Measurements from ENCODE around the gene ACOT12.
"Not testable (repeated sequence)": the region's sequence is repeated elsewhere in the genome, so short reads cannot be mapped to it uniquely, and the experiment has no call there.

ACOT12 gene

DNA sequence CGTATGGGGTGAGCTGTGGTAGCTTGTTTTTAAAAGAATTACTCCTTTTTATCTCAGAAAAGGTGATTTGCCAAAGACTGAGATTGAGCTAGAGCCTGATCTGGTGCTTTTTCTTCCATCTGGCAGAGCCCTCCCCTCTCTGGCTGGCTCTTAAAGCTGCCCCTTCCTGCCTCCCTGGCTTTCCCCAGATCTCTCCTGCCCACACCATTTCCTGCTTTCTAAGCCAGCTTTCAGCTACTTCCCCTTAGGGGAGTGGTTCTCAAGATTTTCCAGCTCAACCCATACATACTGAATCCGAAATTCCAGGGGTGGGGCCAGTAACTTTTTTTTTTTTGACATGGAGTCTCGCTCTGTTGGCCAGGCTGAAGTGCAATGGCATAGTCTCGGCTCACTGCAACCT lies 4.8 kb upstream of the ACOT12 start:
- no peak for DNase-seq

DNA sequence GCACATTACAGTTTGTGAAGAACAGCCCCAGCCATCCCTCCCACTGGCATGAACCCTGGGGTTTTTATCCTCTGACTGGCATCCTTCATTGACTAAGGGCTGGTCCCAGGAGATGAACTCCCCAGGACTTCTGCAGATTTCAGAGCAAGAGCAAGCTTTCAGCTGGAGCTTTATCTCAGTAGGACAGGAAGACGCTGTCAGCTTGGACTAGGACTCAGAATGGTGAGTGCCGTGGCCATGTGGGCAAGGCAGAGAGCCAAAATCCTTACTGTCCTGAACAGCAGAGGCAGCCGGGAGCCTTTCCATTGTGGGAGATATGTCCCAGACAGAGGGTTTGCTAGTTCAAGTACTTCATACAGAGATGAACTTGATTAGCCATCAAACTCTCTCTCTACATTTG lies 3.2 kb upstream of the ACOT12 start:
- no peak for DNase-seq

DNA sequence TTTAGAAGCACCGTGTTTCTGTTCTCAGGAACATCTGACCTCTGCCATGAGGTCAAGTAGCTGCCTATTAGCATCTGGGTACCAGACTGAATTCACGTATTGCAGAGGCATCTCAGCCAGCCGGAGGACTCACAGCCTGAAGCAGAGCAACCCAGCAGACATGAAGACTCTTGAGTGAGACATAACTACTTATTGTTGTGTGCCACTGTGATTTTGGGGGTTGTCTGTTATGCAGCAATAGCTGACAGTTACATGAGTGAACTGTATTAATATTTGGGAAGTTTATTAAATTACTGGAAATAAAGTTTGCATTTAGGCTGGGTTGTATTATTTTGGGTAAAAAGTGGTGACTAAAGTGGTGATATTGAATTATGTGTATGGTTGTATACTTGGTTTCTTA lies 1.3 kb upstream of the ACOT12 start:
- DNase-seq: no peak

DNA sequence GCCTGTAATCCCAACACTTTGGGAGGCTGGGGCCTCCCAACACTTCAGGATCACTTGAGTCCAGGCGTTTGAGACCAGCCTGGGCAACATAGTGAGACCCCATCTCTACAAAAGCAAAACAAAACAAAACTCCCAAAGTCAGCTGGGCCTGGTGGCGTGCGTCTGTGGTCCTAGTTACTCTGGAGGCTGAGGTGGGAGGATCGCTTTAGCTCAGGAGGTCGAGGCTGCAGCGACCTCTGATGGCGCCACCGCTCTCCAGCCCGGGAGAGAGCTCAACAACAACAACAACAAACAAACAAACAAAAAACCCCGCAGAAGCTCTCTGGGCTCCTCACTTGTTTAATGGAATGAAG lies 528 bp downstream of the ACOT12 start:
- DNase-seq: no peak

DNA sequence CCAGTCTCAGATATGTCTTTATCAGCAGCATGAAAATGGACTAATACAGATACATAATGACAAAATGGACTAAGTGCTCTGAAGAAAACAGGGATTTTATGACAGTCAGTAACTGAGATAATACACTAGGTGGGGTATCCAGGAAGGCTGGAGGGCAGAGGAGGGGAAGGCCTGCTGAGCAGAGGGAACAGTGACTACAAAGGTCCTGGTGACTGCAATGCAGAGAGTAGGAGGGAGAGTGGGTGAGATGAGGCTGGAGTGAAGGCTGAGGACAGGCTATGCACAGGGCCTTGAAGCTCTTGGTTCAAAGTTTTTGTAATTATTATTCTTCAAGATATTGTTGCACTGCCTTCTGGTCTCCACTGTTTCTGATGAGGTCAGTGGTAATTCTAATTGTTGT lies 4.9 kb downstream of the ACOT12 start:
- no peak for DNase-seq

DNA sequence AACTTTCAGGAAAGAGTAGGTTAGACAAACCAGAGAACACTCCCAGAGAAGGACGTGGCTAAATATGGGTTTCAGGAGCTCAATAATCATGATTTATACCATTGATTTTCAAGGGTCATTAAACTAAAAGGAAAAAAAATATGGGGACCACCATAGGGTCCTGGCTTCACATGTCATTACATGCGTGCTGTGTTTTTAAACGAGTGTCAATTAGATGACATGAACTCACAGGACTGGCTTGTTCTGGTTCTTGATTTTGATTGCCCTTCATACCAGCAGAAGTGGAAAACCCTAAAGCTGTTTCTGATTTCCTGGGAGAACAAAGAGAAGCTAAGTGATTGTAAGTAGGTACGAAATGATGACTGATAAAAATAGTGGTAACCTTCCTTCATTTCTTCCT lies 5.8 kb downstream of the ACOT12 start:
- no peak for DNase-seq

DNA sequence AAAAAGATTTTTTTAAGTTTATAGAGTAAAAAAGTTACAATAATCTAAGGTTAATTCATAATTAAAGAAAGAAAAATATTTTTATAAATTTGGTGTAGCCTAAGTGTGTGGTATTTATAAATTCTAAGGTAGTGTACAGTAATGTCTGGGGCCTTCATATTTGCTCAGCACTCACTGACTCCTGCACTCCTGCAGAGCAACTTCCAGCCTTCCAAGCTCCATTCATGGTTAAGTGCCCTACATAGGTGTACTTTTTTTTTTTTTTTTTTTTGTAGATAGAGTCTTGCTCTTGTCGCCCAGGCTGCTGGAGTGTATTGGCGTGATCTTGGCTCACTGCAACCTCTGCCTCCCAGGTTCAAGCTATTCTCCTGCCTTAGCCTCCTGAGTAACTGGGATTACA lies 10.1 kb downstream of the ACOT12 start:
- DNase-seq: peak in 1 of 3 experiments; percentile 1

DNA sequence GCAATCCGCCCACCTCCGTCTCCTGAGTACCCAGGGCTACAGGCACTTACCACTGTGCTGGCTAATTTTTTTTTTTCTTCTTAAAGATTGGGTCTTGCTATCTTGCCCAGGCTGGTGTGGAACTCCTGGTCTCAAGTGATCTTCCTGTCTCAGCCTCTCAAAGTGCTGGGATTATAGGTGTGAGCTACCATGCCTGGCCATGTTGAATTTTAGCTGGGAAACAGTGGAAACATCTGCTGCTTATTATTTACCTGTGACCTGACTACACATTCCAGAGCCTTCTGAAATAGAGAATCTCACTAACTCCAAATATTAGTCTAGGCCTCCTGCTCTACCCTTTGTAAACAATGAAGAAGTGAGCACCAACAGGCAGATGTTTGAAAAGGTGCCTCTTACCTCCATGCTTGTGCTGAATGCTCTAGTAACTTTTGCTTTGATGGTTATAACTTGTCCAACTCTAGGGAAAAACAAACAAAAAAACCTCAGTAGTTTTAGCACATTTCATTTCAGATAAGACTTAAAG lies 22.5 kb downstream of the ACOT12 start:
- no peak for DNase-seq

DNA sequence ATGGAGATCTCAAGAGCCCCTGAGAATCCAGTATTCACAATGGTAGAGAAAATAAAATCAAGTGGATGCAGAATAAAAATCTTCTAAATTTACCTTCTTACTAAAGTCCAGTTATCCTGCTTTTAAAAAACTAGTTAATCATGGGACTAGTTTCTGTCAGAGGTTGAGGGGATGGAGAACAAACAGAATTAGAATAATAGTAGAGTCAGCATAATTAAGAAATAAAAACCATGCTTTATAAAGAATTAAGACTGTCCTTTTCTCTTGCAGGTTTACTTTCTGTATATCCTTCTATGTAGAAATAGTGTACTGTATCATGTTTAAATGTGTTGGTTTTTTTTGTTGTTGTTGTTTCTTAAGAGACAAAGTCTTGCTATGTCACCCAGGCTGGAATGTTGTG lies 23.0 kb downstream of the ACOT12 start:
- no peak for DNase-seq

DNA sequence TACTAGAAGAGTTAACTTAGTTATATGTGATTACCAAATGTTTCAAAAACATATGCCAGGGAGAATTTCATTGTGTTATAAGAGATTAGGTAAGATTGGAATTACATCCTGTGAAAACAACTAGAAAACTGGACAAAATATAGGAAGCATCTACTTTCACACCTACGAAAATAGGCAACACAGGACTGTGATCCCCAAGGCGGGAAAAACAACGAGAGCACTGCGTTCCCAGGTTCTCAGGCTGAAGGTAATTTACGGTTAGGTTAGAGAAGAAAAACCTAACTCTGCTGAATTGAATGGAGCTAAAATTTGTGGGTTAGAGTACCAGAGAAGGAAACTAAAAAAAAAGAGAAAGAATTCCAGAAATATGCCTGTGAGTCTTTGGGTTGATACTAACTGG lies 28.4 kb downstream of the ACOT12 start:
- no peak for DNase-seq

DNA sequence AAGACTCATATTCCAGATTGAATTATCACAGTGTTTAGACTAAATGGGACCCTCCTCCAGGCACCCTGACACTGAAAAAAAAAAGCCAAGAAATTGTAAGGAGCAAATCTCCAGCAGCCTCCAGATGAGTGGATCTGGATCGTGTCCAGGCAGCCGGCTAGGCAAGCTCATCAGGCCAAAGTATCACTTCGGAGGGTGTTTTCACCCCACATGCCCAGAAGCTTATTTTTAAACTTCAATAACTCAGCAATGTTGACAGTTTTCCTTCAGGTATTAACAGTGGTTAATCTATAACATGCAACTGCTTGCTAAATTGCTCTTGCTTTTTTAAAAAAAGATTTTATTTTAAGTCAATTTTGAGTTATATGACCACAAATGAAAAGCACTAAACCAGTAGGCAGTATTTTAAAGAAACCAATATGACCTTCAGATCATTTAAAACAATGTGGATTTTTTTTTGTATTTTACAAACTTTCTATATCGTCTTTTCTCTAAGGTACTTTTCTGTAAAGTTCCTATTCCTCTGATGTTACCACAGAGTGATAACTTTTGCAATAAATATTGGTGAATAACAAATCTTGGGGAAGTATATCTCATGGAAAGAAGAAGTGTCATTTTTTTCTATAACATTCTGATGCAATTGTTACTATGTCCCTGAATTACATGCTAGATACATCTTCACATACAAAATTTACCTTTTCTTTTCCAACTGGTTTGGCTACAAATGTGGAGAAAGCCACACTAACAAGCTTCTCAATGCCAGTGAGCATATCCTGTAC lies 30.7 kb downstream of the ACOT12 start:
- DNase-seq: no peak

DNA sequence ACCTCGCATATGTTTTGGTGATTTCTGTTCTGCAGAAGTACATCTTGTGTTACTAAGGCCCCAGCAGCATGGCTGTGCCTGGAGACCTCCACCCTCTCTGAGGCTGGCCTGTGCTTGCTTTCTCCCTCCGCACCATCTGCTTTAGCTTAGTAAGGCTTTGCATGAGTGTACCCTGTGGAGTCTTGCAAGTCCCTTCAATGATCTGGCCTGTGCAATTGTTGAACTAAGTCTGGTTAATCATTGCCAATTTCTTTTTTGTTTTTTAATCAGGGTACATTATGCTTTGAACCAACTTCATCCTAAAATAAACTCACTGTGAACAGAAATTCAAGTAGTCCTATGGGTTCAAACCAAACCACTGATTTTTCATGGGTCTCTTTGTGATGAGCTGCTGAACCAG lies 32.3 kb downstream of the ACOT12 start:
- DNase-seq: no peak

DNA sequence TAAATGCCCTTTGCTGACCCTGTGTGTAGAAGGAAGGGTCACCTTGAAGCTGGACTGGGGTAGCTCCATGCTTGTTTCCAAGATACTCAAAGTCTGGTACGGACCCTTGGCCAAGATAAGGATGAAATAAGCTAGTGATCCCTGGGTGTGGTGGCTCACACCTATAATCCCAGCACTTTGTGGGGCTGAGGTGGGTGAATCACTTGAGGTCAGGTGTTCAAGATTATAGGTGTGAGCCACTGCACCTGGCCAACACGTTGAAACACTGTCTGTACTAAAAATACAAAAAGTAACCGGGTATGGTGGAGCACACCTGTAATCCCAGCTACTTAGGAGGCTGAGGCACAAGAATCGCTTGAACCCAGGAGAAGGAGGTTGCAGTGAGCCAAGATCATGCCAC lies 33.3 kb downstream of the ACOT12 start:
- no peak for DNase-seq

DNA sequence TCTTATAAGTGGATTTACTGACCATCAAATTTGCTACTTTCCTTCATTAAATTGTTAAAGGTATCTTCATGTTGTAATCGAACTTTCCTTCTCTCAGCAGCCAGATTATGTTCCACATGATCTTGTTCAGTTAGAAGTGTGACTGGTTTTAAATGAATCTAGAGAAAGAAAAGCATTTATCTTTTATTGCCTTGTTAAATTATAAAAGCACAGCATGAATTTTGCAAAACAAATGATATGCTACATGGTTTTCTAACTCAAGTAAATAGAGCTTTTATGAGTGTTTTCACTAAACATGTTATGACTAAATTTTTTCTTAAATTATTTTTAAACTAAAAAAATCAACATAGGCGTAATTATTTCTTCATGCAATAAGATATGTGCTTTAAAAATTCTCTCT lies 34.1 kb downstream of the ACOT12 start:
- DNase-seq: peak in 1 of 3 experiments; percentile 1

DNA sequence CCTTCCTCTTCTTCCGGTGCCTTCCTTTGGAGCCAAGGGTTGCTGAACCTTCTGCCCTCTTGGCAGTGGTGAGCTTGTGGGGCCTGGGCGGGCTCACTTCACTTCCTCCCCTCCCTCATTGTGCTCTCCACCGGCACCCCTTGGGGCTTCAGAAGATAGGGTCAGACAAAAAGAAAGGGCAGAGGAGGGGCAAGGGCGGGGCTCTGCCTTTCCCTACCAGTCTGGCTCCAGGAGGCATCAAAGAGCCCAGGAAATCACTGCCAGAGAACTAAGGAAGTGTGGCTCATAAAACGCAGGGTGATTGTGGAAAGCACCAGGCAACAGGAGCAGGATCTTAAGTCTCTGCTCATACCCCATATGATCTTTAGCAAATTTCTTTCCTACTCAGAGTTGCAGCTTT lies 34.8 kb downstream of the ACOT12 start:
- no peak for DNase-seq

DNA sequence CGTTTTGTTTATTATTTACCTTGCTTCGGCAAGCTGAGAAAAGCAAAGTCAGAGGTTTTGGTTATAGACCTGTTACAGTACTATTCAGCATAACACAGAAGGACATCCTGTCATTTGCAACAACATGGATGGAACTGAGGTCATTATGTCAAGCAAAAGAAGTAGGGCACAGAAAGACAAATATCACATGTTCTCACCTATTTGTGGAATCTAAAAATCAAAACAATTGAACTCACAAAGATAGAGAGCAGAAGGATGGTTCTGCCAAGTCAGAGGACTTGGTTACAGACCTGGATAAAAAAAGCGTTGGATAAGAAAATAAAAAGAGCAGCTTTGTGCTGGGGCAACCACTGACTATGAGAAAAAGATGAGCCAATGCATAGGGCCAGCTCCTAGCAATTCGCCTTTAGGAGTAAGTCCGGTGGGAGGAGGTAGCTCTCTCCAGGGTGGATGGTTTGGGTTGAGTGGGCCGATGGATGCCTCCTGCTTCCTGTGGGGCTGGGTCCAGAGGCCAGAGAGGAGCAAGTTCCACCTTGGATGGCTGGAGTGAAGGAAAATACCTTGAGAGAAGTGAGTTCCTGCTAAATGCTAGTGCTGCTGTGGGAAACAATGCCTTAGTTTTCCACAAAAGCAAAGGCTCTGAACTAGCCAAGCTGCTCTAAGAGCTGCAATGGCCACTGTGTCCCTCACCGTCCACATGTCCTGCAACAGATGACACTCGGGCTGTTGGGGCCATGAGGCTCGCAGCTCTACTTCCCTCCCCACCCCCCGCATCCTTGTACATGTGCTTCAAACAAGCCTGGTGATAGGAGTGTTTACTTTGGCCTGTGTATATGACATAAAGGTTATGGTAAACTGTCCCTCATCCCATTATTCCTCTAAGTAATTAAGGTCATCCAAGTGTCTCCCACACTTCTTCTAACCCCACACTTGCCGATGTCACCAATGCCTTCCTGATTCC lies 38.4 kb downstream of the ACOT12 start:
- DNase-seq: no peak

DNA sequence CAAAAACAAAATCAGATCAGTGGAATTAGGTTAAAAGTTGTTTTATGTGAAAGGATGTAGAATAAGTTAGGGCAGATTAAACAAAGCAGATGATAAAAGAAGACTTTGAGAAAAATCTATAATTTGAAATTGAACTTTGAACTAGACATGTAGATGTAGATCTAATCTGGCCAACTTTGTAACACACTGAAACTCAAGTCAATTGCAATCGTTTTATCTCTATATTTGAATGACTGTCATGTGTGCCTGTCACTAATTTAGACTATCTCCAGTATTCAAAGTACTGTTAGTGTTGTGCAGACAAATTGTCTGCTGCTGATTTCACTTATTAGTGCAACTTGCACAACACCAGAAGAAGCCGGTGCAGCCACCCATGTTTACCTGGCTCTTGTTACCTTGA lies 39.8 kb downstream of the ACOT12 start:
- DNase-seq: no peak

DNA sequence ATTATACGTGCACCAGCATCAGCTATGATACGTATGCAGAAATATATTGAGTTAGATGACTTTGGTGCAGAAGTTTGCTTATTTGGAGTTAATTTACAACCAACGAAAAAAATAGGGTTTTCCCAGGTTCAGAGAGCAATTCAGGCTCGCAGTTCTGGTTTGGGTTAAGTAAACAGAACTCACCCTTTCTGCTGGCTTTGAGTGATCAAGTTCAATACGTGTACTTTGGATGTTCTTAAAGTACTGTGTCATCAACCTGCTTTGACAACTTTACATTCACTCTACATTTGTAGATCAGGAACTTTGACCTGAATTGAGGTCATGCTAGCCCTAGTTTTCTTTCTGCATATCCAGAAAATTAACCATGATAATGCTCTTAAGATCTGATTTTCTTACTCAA lies 40.7 kb downstream of the ACOT12 start:
- no peak for DNase-seq

DNA sequence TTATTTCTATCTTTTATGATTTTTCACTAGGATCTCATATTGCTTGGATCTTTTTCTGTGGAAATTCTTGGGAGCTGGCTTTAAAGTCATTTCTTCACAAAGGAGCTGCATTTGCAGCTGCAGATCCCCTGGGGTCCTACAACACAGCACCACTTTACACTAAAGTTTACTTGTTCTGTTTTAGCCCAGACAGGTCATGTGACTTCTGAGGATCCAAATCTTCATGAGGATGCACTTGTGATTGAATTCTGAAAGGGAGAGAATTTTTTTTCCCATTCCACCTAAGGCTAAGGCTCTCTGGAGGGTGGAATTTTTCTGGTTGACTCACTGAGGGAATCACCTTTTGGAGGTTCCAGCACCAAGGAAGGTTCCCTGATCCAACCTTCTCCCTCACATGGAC lies 43.4 kb downstream of the ACOT12 start:
- DNase-seq: no peak

DNA sequence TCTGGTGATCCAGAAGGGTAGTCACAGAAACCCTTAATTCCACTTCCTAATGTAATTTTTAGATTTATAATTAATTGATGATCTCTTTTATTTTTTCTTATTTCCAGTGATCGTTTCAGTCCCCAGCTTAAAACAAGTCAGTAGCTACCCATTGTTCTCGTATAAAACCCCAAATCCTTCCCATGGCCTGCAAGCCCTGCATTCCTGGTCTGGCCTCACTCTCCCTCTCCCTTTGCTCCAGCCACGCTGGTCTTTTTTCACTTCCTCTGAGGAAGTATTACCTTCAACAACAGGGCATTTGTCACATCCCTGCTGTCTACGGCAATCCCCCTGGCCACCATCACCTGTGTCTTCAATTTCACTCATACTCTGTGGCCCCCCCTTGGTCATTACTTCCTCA lies 44.8 kb downstream of the ACOT12 start:
- DNase-seq: no peak

DNA sequence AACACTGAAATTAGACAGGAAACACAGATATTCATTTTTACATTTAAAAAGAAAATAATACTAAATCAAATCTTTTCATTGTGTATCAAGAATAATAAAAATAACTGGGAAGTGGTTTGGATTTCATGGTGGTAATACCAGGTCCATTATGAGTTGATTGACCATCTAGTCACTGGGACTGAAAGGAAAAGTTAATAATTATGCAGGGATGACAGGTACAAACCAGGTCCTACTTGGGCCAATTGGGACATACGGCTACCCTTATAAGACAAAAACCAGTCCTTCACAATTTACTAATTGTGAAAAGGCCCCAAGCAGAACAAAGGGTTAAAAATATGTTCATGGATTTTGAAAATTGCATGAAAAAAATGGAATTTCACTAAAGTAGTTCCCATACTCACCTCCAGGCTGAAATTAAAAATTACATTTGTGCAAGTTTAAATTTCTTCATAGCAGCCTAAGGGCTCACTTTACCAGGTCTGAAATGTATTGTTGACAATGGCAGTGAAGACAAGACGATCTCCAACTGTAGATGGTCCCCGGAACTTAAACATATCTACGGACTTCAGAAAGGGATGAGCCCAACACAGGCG lies 48.4 kb downstream of the ACOT12 start:
- no peak for DNase-seq

DNA sequence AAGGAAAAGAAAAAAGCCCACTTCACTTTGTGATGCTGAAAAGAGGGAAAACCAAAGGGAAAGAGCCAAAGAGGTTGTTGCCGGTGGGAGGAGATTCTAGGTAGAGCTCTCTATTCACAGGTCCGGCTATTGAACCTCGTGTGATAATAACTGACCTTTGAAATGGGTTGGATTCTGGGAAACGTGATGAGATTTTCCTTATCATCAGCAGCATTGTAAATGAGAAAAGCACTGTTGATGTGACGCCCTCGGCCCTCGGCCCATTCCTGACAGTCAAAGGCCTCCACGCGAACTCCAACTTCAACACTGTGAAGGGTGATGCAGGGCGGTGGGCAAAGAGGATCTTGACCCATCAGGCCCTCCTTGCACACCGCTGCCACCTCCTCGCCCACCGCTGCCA lies 49.2 kb downstream of the ACOT12 start:
- no peak for DNase-seq

DNA sequence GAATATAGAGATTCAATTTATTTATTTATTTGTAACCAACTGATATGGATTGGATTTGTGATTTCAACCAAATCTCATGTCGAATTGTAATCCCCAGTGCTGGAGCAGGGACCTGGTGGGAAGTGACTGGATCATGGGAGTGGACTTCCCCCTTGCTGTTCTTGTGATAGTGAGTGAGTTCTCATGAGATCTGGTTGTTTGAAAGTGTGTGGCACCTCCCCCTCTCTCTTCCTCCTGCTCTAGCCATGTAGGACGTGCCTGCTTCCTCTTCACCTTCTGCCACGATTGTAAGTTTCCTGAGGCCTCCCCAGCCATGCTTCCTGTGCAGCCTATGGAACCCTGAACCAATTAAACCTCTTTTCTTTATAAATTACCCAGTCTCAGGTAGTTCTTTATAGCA lies 55.7 kb downstream of the ACOT12 start:
- DNase-seq: not testable (repeated sequence)

DNA sequence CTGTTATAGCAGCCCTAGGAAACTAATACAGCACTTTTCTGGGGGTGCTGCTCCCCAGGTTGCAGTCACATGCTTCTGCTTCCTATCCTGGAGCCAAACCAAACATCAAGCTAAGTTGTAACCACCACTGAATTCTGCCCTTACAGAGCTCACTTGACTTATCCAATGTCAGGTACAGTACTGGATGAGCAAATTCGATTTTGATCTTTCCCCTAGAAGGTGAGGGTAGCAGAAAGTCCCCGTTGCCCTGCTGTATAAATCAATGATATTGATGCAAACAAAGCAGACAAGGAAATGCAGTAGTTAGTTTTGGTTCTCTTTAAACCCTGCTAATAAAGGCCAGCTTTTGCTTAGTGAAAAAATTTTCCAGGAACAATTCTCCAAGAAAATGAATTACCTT lies 56.1 kb downstream of the ACOT12 start:
- DNase-seq: no peak

Measured in NCI-H1417 (cell line).